Stomach (tissue), 9 donors: Measurements from ENCODE around the gene MBP. TPM values are rescaled to one million over a fixed set of nuclear protein-coding genes. Genes with fewer than 3 reads are reported as not detected.
A peak's percentile ranks its signal among the peaks of the same experiment; 100 is the strongest.

Experiments
- DNase-seq, 2 donors: peaks; one replicate each; pipeline versions ENCODE4 v3.0.0 to v3.0.0-alpha.2; 2013 to 2019
- H3K27ac ChIP-seq, 5 donors: fragments of 200-600 bp in 4 of 5; sonication (generic) in 4 of 5; one replicate each; pipeline ENCODE4 v1.5.1; 2013 to 2019; ENCODE audit warnings: mild to moderate bottlenecking in 1 of 5, moderate library complexity in 1 of 5
- H3K27me3 ChIP-seq, 3 donors: fragments of 200-600 bp; sonication (generic); one replicate each; pipeline ENCODE4 v1.5.1; 2017 to 2019; ENCODE audit warnings: mixed run types in 1 of 3
- H3K36me3 ChIP-seq, 4 donors: fragments of 200-600 bp; sonication (generic); 1 replicate in 3 of 4; 2 replicates in 1 of 4; pipeline ENCODE4 v1.5.1; 2016 to 2019
- H3K4me1 ChIP-seq, 4 donors: fragments of 200-600 bp; sonication (generic); one replicate each; pipeline ENCODE4 v1.5.1; 2016 to 2019
- H3K4me3 ChIP-seq, 4 donors: fragments of 200-600 bp; sonication (generic) in 3 of 4; one replicate each; pipeline ENCODE4 v1.5.1; 2016 to 2019; ENCODE audit warnings: mild to moderate bottlenecking in 1 of 4
- H3K9me3 ChIP-seq, 4 donors: fragments of 200-600 bp; sonication (generic); one replicate each; pipeline ENCODE4 v1.5.1; 2016 to 2019
- CTCF ChIP-seq, 7 experiments: fragments of 450-650 bp in 4 of 7; fragments of 200-600 bp in 3 of 7; sonication (generic) in 3 of 7; IDR thresholded peaks; one replicate each; pipeline ENCODE4 v1.5.1; 2016 to 2019; ENCODE audit warnings: antibody characterized with exemption in 7 of 7, control low read depth in 2 of 7, mild to moderate bottlenecking in 1 of 7
- EP300 ChIP-seq: sonication (generic); formaldehyde crosslinking; IDR thresholded peaks from one replicate; pipeline ENCODE4 v1.6.1; 2017; ENCODE audit warnings: antibody characterized with exemption
- POLR2A ChIP-seq, 4 donors: fragments of 450-650 bp; IDR thresholded peaks; one replicate each; pipeline ENCODE4 v1.6.1; 2016; ENCODE audit warnings: antibody characterized with exemption in 4 of 4, control low read depth in 2 of 4, mild to moderate bottlenecking in 1 of 4, moderate library complexity in 1 of 4
- POLR2AphosphoS5 ChIP-seq, 3 donors: sonication (generic); formaldehyde crosslinking; IDR thresholded peaks; one replicate each; pipeline ENCODE4 v1.6.1; 2016; ENCODE audit warnings: antibody characterized with exemption in 3 of 3
- WGBS, 5 donors: extraction: QIAGEN DNeasy Blood & Tissue Kit in 3 of 5; methylation state at CpG; one replicate each; pipeline versions ENCODE4 v1.1.5 to v1.1.7; 2013 to 2018; 5-methylcytosine and 5-hydroxymethylcytosine counted together
- intact Hi-C: fragments of 100-400 bp; cut with DNase I; formaldehyde crosslinking; loops from one replicate; pipeline ENCODE4 v1.15.1; 2023; ENCODE audit warnings: low total_unique reads
- polyA plus RNA-seq, 3 donors: library from polyadenylated mRNA; stranded (reverse); fragments of 200-250 nt; gene quantifications; one replicate each; pipeline ENCODE4 v1.2.3, GENCODE V29; 2013
- total RNA-seq, 5 donors: library from RNA; depleted of rRNA; stranded (reverse); fragments of >200 nt; gene quantifications; one replicate each; pipeline versions ENCODE4 v1.1.0 to v1.2.3, GENCODE V29; 2014 to 2016
- donor health status: healthy with polysubstance abuse.
- donor health status: Bipolar disorder and iron deficiency.
- donor health status: healthy.

MBP gene
- total and polyA plus RNA-seq, 8 donors = 7.9 to 407 (median 33.3) TPM

DNA sequence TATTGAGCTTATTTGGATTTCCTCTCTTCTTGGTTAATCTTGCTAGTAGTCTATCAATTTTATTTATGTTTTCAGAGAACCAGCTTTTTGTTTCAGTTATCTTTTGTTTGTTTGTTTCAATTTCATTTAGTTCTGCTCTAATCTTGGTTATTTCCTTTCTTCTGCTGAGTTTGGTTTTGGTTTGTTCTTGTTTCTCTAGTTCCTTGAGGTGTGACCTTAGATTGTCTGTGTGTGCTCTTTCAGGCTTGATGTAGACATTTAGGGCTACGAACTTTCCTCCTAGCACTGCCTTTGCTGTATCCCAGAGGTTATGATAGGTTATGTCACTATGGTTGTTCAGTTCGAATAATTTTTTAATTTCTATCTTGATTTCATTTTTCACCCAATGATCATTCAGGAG, 168.6 kb downstream of the MBP start:
- peaks cover 15 to 31% (median 20%) of the 10 kb centered on the region in 4 donors for H3K4me1 ChIP-seq
- no peak overlapping the region for H3K4me3 ChIP-seq
- 28 to 83% (median 53%) methylated on average over 2 of the region's 2 CpGs for WGBS, 5 donors
- peak overlapping the region in 1 of 5 donors; percentile 28 for H3K27ac ChIP-seq
- no peaks in the 10 kb centered on the region for H3K27me3 ChIP-seq
- H3K36me3 ChIP-seq = peaks cover 22 to 60% (median 36%) of the 10 kb centered on the region in 4 donors
- no peaks in the 10 kb centered on the region for H3K9me3 ChIP-seq
- intact Hi-C loops = no loop called here
- DNase-seq = no peak
- TF ChIP-seq POLR2AphosphoS5 (IDR thresholded peaks at IDR 0.05) (no peak), CTCF (IDR thresholded peaks at IDR 0.05) (no peak), EP300 (no peak), POLR2A (IDR thresholded peaks at IDR 0.05) (no peak)

DNA sequence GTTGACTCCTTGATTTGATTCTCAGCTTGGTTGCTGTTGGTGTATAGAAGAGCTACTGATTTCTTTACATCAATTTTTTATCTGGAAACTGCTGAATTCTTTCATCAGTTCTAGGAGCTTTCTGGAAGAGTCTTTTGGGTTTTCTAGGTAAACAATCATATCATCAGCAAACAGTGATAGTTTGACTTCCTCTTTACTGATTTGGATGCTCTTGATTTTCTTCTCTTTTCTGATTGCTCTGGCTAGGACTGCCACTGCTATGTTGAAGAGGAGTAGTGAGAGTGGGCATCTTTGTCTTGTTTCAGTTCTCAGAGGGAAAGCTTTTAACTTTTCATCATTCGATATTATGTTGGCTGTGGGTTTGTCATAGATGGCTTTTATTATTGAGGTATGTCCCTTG, 169.7 kb downstream of the MBP start:
- no peaks in the 10 kb centered on the region for H3K9me3 ChIP-seq
- H3K4me1 ChIP-seq = peaks cover 25 to 40% (median 29%) of the 10 kb centered on the region in 4 donors
- peaks cover 15 to 60% (median 37%) of the 10 kb centered on the region in 4 donors for H3K36me3 ChIP-seq
- intact Hi-C loops = no loop called here
- 94 to 100% (median 98%) methylated on average over 1 of the region's 1 CpG for WGBS, 5 donors
- no peak overlapping the region for H3K27ac ChIP-seq
- H3K27me3 ChIP-seq = no peaks in the 10 kb centered on the region
- TF ChIP-seq POLR2AphosphoS5 (IDR thresholded peaks at IDR 0.05) (no peak), POLR2A (IDR thresholded peaks at IDR 0.05) (no peak), CTCF (IDR thresholded peaks at IDR 0.05) (no peak), EP300 (no peak)
- no peak overlapping the region for H3K4me3 ChIP-seq
- DNase-seq = no peak

DNA sequence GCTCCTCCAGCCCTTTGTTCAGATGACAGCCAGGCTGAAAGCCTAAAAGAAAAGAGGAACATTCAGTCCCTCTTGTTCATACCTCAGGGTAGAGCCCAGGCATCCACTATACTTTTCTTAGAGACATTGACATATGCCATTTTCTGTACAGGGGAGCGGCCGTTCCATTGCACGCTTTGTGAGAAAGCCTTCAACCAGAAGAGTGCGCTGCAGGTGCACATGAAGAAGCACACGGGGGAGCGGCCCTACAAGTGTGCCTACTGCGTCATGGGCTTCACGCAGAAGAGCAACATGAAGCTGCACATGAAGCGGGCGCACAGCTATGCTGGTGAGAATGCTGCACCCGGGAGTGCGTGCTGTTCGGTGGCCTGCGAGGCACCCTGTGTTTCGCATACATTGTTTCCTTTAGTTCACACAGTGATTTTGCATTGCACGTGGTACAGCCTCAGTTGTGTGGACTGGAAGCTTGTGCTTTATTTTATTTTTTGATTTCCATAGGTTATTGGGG, 172.0 kb downstream of the MBP start:
- no peak overlapping the region for H3K4me3 ChIP-seq
- DNase-seq = no peak
- H3K4me1 ChIP-seq = peaks cover 37 to 49% (median 38%) of the 10 kb centered on the region in 4 donors
- WGBS, 5 donors = 90 to 95% (median 94%) methylated on average over 16 of the region's 16 CpGs
- no peaks in the 10 kb centered on the region for H3K27me3 ChIP-seq
- H3K27ac ChIP-seq = peak overlapping the region in 1 of 5 donors; percentile 88
- TF ChIP-seq EP300 (no peak), POLR2AphosphoS5 (IDR thresholded peaks at IDR 0.05) (no peak), POLR2A (IDR thresholded peaks at IDR 0.05) (no peak), CTCF (IDR thresholded peaks at IDR 0.05) (no peak)
- intact Hi-C loops = no loop called here
- H3K36me3 ChIP-seq = peaks cover 15 to 71% (median 56%) of the 10 kb centered on the region in 4 donors
- H3K9me3 ChIP-seq = no peaks in the 10 kb centered on the region

- Histone ChIP-seq H3K27ac (peak overlapping the region; percentile 79 to 88 (median 82)), H3K9me3 (no peaks in the 10 kb centered on the region), H3K4me1 (peaks cover 35 to 54% (median 45%) of the 10 kb centered on the region in 4 donors), H3K36me3 (peaks cover 15 to 70% (median 56%) of the 10 kb centered on the region in 4 donors), H3K4me3 (no peak overlapping the region), H3K27me3 (no peaks in the 10 kb centered on the region)
- no peak for TF ChIP-seq POLR2AphosphoS5 (IDR thresholded peaks at IDR 0.05)
- TF ChIP-seq POLR2A (IDR thresholded peaks at IDR 0.05) = no peak
- TF ChIP-seq EP300 = no peak
- TF ChIP-seq CTCF (IDR thresholded peaks at IDR 0.05) = no peak
- DNase-seq = no peak
- WGBS, 5 donors = 36 to 75% (median 66%) methylated on average over 8 of the region's 8 CpGs
- intact Hi-C loops = no loop called here
These were observed 173.0 kb downstream of the MBP start for GRCh38 chr18:76959605-76960004.
